Renal cortex interstitium (tissue), 11 donors: ENCODE results near the gene CLCN1. TPM values are rescaled to one million over a fixed set of nuclear protein-coding genes. Genes with fewer than 3 reads are reported as not detected.

Experiments used
- DNase-seq, 11 donors: peaks; one replicate each; pipeline ENCODE4 v3.0.0-alpha.2; 2013; ENCODE audit warnings: low read depth in 9 of 11, low spot score in 4 of 11; ENCODE audit errors: extremely low read depth in 1 of 11
- polyA plus RNA-seq, 3 donors: library from polyadenylated mRNA; unstranded; fragments of 120-200 nt; gene quantifications; one replicate each; pipeline ENCODE4 v1.2.1, GENCODE V29; 2013; ENCODE audit not compliant: insufficient read length in 3 of 3

CLCN1 gene
- polyA plus RNA-seq, 3 donors, result 0.15 to 0.23 (median 0.20) TPM

DNA sequence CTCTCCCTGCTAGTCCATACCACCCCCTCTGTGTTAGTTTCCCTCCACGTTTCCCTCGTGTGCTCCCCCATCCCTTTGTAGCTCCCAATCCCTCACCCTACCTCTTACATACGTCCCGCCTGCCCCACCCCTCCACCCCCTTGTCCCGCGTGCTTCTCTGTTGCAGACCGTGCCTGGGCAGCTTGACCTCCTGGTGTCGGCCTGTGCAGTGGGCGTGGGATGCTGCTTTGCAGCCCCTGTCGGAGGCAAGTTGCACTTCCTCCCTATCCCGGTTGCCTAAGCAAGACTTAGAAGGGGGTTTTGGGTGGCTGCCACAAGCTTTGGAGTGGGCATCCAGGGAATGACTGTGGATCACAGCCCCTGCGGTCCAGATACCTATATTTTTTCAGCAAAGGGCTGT is 7.7 kb downstream of the CLCN1 start:
- DNase-seq, result no peak

DNA sequence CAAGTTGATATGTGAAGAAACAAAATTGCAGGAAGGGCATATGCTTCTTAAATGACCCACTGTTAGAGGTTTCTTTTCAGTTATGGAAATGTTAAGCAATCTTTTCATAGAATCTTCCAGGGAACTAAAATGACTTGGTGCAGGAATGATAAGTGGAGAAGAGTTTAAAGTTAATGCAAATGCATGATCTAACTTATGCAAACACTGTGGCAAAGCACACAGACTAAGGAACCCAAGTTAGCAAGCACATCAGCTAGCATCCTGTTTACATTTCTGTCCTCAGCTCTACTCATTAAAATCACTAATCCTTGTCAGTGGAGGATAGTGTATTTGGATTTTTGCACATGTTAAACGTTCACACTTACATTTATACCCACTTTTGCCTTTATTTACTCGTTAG is 9.3 kb downstream of the CLCN1 start:
- DNase-seq, result no peak

DNA sequence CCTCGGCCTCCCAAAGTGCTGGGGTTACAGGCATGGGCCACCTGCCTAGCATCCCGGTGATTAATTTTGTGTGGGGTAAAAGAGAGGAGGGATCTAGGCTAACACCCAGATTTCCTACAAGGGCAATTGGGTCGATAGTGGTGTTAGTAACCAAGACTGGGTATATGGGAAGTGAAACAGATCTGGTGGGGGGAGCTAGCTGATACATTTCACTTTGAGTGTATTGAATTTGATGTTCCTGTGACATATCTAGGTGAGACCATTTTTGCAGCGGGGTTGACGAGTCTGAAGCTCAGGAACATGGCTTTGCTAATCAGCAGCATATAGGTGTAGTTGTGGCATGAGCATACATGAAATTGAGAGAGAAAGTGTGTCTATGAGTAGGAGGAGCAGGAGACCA is 12.0 kb downstream of the CLCN1 start:
- DNase-seq, result no peak

DNA sequence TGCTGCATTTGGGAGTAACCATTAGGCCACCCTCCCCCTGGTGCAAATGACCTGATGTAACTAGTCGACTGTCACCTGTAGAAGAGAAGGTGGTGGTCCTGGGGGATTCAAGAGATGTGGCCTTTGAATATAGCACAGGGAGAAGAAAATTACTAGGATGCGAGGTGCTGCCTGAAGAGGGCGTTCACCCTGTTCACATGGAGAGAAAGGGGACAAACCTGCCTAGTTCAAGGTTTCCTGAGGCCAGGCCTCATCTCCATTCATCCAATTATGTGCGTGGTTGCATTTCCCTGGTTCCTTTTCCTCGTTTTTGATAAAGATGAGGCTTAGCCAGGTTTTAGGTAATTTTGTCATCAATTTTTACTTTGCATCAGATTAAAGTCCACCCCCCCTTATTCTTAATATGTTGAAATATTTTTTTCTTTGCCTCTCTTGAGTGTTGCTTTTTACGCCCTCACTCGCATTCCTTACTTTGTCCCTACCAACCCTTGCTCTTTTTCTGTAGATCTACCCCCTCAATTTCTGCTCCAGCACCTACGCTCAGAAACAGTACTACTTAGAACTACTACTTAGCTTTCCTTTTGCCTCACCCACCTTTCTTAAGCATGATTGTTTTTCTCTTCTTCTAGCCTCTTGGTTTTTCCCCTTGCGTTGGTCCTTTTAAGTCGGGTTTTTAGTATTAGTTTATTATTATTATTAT is 13.7 kb downstream of the CLCN1 start:
- DNase-seq, result no peak

DNA sequence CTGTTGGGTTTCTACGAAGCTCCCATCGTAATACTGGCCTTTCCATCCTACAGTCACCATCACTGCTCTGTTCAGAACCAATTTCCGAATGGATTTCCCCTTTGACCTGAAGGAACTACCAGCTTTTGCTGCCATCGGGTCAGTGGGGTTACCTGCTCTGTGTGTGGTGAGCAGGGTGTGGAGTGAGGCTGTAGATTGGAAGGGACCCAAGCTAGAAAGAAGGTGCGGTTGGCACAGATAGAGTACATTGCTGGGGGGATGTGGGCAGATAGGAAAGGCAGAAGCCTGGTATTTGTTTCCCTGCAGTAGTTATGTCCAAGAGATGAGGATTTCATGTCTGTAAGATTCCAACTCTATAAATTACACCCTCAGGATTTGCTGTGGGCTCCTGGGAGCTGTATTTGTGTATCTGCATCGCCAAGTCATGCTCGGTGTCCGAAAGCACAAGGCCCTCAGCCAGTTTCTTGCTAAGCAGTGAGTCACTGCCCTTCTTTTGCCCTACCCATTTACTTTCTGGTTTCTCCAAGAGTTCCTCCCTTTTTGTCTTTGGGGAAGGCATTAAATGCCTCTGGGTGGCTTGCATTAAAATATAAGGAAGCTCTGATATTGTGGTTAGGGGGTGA is 15.4 kb downstream of the CLCN1 start:
- no peak for DNase-seq

DNA sequence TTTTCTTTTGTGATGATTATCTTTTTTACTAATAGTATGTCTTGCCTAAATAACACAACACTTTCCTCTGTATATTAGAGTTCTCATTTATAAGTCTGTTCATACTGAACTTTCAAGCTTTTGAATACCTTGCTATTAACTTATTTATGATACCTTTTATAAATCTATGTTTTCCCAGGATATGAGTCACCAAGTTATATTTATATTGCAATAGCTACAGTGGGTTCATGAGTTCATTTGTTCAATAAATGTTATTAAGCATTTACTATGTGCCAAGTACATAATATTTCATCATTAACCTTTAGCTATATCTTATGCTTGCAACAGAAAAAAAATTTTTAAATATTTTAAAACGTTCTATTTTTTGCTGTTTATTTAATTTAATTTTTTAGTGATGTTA is 18.3 kb downstream of the CLCN1 start:
- DNase-seq, result no peak

DNA sequence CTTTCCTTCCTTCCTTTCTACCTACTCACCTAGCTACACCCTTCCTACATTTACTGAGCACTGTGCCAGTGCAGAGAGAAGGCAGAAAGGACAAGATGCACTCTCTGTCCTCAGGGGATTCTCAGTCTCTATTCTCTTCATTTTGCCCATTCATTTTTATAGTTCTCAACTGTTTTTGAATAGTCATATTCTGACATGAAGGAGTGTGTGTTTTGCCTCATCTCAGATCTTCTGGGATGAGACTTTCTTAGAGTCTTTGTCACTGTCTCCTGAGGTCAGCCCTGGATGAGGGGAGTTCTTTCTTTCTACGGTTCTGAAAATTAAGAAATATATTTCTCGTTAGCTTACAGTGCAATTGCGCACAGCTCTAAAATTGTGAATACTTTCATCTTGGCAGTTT is 21.3 kb downstream of the CLCN1 start:
- DNase-seq, result no peak

DNA sequence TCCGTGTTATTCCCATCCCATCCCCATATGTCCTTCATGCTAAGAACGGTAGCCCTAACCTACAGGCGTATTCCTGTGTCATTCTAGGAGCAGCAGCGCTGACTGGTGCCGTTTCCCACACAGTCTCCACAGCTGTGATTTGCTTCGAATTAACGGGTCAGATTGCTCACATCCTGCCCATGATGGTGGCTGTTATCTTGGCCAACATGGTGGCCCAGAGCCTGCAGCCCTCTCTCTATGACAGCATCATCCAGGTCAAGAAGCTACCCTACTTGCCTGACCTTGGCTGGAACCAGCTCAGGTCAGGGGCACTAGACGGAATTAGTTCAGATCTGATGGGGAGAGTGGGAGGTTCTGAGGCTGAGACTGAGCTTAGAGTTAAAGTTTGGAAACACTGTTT is 25.9 kb downstream of the CLCN1 start:
- DNase-seq, result no peak

DNA sequence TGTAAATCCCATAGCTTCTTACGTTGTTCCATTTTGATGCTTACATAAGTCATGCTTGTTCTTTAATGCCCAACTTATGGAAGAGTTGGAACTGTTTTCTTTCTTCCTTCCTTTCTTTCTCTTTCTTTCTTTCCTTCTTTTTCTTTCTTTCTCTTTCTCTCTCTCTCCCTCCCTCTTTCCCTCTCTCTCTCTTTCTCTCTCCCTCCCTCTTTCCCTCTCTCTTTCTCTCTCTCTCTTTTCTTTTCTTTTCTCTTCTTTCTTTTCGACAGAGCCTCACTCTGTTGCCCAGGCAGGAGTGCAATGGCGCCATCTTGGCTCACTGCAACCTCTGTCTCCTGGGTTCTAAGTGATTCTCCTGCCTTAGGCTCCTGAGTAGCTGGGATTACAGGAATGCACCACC is 27.7 kb downstream of the CLCN1 start:
- no peak for DNase-seq

DNA sequence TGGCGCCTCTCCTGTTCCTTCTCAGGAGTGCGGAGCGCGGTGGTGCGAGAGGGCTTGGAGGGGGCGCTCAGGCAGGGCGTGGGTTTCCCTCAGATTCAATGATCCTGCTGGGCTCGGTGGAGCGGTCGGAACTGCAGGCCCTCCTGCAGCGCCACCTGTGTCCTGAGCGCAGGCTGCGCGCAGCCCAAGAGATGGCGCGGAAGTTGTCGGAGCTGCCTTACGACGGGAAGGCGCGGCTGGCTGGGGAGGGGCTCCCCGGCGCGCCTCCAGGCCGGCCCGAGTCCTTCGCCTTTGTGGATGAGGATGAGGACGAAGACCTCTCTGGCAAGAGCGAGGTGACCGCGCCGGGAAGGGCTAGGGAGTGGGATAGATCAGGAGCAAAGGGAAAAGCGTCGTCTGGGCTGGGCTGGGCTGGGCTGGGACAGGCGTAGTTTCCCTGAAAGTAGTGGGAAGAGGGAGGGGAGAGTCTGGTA is 29.6 kb downstream of the CLCN1 start:
- peak in 6 of 11 donors; percentile 40 to 61 (median 50) for DNase-seq

DNA sequence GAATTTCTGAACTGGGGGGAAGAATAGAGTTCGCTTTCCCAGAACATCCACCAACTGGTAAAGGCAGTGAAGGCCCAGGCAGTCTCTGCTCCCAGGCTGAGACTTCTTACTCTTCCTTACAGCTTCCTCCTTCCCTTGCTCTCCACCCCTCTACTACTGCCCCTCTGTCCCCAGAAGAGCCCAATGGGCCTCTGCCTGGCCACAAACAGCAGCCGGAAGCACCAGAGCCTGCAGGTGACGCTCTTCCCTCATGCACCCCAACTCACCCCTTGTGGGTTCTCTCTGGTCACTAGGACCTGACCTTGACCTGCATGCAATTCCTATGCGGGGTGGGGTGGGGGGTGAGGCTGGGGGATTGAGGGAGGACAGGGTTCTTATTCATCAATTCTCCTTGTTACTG is 30.1 kb downstream of the CLCN1 start:
- DNase-seq, result no peak

DNA sequence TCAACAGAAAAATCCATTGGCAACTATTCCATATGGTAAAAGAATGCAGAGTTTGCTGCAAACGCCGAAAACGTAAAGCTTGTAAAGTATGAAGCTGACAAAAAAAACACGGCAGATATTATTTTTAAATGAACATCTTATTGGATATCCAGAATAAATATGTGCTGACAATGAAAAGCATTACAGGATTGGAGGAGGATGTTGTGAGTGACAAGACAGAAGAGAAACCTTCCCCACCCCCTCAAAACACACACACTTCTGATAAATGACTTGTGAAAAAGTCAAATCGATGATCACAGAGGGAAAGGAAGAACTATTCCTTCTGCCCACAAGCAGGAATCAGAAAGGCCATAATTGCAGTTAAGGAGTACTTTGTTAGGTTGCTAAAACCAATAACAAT is 32.0 kb downstream of the CLCN1 start:
- no peak for DNase-seq

DNA sequence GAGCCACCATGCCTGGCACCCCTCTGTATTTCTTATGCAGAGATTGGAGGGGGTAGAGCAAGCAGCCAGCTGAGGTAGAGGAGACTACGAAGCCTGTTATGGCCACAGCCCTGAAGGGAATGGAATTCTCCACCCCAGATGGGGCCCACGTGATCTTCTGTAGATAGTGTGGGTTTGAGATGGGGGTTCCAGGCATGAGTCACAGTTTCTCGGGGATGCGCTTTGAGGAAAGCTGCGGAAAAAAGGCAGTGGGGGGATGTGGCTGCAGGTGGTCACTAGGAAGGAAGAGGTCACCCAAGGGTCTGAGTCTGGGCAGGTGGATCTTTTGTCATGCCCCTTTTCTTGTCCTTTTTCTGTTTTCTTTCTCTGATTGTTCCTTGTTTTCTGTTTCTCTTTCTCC is 35.1 kb downstream of the CLCN1 start:
- no peak for DNase-seq

DNA sequence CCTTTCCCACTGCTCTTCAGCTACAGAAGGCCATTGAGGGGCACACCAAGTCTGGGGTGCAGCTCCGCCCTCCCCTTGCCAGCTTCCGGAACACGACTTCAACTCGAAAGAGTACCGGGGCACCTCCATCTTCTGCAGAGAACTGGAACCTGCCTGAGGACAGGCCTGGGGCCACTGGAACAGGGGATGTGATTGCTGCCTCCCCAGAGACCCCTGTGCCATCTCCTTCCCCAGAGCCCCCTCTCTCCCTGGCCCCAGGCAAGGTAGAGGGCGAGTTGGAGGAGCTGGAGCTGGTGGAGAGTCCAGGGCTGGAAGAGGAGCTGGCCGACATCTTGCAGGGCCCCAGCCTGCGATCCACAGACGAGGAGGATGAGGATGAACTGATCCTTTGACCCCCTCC is 35.7 kb downstream of the CLCN1 start:
- DNase-seq, result no peak

DNA sequence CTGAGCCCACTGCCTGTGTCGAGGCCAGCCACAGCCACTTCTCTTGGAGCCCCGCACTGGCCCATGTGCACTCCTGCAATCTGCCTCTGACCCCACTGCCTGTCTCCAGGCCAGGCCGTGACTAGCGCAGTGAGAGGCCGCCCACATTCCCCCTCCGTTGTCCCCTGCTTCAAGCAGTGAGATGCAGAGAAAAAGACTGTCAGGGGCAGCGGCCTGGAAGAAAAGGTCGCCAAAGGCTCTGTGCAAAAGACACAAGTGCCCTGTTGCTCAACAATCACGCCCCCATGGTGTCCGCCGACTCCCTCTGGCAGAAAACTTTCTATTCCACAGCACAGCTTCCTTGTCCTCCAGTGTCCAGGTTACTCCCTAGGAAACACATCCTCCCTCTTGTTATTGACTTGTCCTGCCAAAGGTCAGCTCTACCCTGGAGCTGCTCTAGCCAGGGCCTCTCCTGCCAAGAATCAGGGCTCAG is 36.7 kb downstream of the CLCN1 start:
- DNase-seq, result no peak

DNA sequence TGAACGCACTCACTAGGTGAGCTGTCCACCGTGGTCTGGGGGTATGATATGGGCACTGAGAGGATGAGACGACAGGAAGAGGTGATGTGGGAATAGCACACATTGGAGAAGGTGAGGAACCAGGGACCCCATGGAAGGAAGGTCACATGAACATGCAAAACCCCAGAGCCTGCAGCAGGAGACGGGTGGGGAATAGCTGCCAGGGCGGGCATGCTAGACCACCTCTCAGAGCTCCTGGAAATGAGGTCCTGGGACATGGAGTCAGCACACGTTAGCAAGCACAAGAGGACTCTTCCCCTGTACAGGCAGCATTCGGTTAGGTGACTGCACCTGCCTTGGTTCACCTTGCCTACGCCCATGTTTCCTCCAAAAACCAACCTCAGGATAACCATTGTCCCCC is 38.5 kb downstream of the CLCN1 start:
- no peak for DNase-seq

DNA sequence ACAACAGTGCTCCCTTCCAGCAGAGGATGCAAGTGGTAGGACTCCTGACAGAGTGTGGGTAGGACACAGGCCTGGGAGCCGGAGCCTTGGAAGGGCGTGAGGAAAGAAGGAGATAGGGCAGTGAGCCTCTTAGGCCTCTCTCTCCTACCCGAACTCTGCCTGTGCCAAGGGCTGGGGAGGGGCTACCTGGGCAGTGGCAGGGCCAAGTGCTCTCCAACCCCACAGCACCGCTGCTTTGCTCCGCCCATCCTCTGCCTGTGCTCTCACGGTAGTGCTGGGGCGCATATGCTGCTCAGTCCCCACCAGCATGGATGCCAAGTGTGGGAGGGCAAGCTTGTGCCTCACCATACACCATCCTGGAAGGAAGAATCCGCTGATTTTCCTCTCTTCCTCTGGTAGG is 39.1 kb downstream of the CLCN1 start:
- DNase-seq, result no peak

DNA sequence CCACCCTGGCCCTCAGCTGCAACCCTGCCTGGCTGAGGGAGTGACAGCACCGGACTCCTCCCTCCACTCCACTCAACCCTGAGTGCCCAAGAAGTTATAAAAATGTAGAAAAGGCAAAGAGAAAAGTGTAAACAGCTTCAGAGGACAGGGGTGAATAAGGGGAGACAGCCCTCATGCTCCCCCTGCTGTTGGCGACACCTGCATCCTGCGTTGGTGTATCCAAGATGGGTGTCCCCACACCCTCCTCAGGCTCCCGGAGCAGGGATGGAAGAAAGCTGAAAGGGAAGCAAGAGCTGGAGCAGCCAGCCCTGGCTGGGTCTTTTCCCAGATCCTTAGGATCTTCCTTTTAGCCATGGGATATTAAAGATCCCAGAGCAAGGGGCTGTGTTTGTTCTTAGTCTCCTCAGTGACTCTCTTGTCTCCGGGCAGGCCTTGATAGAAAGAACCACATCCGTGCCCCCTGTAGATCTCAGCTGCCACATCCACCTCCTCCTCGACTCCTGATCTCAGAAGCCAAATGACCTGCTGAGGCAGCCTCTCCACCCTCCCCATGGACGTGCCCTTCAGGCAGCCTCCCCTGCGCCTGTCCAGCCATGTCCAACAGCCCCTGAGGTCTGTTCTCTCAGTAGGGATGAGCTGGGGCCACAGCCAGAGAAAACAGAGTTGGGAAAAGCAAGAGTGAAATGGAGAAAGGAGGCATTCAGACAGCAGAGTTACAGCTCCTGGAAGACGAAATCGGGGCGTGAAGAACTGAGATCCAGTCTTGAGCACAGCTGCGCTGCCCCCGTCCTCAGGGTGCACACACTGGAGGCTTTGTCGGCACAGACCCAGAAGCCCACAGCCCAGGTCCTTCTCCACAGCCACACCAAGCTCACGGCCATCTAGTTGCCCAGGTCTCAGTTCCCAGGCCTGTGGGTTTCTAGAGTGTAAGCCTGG is 39.8 kb downstream of the CLCN1 start:
- DNase-seq, result no peak

DNA sequence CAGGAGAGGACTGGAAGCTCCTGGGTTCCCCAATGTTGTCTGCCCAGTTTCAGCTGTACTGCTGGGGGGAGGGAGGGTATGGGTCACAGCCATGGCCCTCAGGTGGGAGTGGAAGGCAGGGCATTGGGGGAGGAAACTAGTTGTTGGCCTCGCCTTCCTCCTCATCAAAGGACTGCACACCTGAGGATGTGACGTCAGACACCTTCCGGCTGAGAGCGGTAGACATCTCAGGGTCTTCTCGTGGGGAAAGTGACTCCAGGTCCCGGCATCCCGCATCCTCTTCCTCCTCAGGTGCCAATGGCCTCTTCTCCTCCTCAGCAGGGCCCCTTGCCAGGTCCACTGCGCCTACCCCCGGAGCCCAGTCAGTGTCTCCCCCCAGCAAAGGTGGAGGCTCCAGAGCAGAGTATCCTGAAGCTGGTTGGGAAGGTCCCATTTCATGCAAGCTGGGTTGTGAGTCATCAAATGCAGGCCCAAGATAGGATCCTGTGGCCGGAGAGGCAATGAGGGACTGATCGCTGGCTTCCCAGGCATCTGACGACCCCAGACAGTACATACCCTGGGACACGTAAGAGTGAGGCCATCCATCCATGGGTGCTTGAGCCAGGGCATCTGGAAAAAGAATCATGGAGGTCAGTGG is 40.6 kb downstream of the CLCN1 start:
- DNase-seq, result no peak
